MCF 10A (cell line): ENCODE measurements around the gene RTL10. TPM values are rescaled to one million over a fixed set of nuclear protein-coding genes. Genes with fewer than 3 reads are reported as not detected.

Experiments
- BruUV-seq: library from RNA; stranded (reverse); fragments of 400-500 nt; replicated peaks from 2 replicates; lab custom pipeline; 2021; lab: Mats Ljungman, UMichigan
- CTCF ChIA-PET: fragments of 300-600 bp; sonication (Branson Sonifier 250); formaldehyde crosslinking; extraction: SDS; loops from one replicate; lab custom pipeline; 2021; ENCODE audit warnings: antibody characterized with exemption, inconsistent platforms; lab: Yijun Ruan, JAX
- POLR2A ChIA-PET: fragments of 300-600, 350-650 bp; sonication (Branson Sonifier 250); formaldehyde crosslinking; extraction: SDS; loops from one replicate; lab custom pipeline; 2020; ENCODE audit warnings: antibody characterized with exemption, inconsistent platforms; lab: Yijun Ruan, JAX
- DNase-seq: peaks from one replicate; pipeline ENCODE4 v3.0.0-alpha.2; 2018; ENCODE audit not compliant: unreplicated experiment
- H3K27ac Mint-ChIP-seq: one replicate; pipeline ENCODE4 v1.8.0; 2022; ENCODE audit warnings: mild to moderate bottlenecking, low read depth, mixed read lengths; ENCODE audit not compliant: unreplicated experiment
- H3K27me3 Mint-ChIP-seq: one replicate; pipeline ENCODE4 v1.8.0; 2022; ENCODE audit warnings: mixed read lengths; ENCODE audit not compliant: insufficient read depth, unreplicated experiment
- H3K36me3 Mint-ChIP-seq: one replicate; pipeline ENCODE4 v1.8.0; 2022; ENCODE audit warnings: mild to moderate bottlenecking, moderate library complexity, mixed read lengths; ENCODE audit not compliant: insufficient read depth, unreplicated experiment
- H3K4me1 Mint-ChIP-seq: one replicate; pipeline ENCODE4 v1.8.0; 2022; ENCODE audit warnings: mixed read lengths; ENCODE audit not compliant: insufficient read depth, unreplicated experiment
- H3K4me3 Mint-ChIP-seq: one replicate; pipeline ENCODE4 v1.8.0; 2022; ENCODE audit warnings: mild to moderate bottlenecking, moderate library complexity, mixed read lengths; ENCODE audit not compliant: unreplicated experiment
- H3K9me3 Mint-ChIP-seq: one replicate; pipeline ENCODE4 v1.8.0; 2022; ENCODE audit warnings: mixed read lengths; ENCODE audit not compliant: unreplicated experiment
- intact Hi-C: fragments of 100-400 bp; cut with micrococcal nuclease; formaldehyde crosslinking; loops from 2 replicates; pipeline ENCODE4 v1.14.1; 2022
- total RNA-seq: library from RNA; stranded (reverse); gene quantifications from 2 replicates; pipeline ENCODE4 v1.2.3, GENCODE V29; 2022
- TF ChIP-seq, protein P1 (sequence below): fragments of 200-600 bp; IDR thresholded peaks from one replicate; pipeline ENCODE4 v1.8.0; 2022; ENCODE audit warnings: antibody characterized with exemption, mild to moderate bottlenecking; ENCODE audit not compliant: unreplicated experiment

RTL10 gene
- total RNA-seq, 1 experiment from 2014 or later = 20.6 TPM

DNA sequence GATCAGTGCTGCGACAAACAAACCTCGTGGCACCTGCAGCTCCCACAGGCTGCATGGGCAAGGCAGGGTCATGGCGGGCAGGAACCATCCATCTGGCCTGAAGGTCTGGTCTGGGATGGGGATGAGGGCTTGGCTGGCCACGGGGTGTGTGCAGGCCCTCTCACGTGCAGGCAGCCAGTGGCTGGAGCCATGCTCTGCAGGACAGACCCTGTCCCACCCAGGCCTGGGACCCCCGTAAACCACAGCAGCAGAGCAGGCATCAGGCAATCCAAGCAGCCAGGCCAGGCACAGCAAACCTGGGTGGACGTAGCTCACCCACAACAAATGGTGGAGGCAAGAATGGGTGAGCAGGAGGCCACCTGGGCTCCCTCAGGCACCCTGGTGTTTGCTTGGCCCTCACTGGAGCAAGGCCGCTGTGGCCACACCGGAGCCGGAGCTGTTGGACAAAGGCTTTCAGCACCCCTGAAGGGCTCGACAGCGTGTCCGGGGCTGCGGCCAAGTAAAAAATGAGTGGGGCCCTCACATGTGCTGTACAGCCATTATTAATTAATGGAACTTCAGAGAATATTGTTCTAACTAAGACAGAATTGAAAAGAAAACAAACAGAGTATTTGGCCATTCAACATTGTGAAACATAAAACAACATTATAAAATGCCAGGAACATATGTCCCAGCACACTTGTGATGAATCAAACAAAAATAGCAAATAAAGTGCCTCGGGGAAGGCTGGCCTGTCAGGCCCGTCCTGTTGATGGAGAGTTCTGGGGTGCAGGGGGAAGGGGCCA lies 24.0 kb upstream of the RTL10 start:
- ChIA-PET POLR2A (interaction anchor here (1.0 kb wide), 1 partner anchor 17 kb away, joined by 3 read pairs; no protein-coding TSS in a partner anchor), CTCF (interaction anchor here (0.6 to 2.0 kb wide), 3 partner anchors 121 to 208 kb away, joined by 3 to 8 read pairs (median 4); no protein-coding TSS in a partner anchor)
- Mint-ChIP-seq H3K4me1 (peaks cover 43% of the 10 kb centered on the region), H3K9me3 (no peaks in the 10 kb centered on the region), H3K27ac (peak overlapping the region; percentile 88), H3K36me3 (peaks cover 7% of the 10 kb centered on the region), H3K4me3 (peak overlapping the region; percentile 52), H3K27me3 (no peaks in the 10 kb centered on the region)
- TF ChIP-seq, protein P1, sequence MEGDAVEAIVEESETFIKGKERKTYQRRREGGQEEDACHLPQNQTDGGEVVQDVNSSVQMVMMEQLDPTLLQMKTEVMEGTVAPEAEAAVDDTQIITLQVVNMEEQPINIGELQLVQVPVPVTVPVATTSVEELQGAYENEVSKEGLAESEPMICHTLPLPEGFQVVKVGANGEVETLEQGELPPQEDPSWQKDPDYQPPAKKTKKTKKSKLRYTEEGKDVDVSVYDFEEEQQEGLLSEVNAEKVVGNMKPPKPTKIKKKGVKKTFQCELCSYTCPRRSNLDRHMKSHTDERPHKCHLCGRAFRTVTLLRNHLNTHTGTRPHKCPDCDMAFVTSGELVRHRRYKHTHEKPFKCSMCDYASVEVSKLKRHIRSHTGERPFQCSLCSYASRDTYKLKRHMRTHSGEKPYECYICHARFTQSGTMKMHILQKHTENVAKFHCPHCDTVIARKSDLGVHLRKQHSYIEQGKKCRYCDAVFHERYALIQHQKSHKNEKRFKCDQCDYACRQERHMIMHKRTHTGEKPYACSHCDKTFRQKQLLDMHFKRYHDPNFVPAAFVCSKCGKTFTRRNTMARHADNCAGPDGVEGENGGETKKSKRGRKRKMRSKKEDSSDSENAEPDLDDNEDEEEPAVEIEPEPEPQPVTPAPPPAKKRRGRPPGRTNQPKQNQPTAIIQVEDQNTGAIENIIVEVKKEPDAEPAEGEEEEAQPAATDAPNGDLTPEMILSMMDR = no peak
- intact Hi-C loops = no loop called here
- DNase-seq = peak; percentile 71
- no TSS peak for BruUV-seq

DNA sequence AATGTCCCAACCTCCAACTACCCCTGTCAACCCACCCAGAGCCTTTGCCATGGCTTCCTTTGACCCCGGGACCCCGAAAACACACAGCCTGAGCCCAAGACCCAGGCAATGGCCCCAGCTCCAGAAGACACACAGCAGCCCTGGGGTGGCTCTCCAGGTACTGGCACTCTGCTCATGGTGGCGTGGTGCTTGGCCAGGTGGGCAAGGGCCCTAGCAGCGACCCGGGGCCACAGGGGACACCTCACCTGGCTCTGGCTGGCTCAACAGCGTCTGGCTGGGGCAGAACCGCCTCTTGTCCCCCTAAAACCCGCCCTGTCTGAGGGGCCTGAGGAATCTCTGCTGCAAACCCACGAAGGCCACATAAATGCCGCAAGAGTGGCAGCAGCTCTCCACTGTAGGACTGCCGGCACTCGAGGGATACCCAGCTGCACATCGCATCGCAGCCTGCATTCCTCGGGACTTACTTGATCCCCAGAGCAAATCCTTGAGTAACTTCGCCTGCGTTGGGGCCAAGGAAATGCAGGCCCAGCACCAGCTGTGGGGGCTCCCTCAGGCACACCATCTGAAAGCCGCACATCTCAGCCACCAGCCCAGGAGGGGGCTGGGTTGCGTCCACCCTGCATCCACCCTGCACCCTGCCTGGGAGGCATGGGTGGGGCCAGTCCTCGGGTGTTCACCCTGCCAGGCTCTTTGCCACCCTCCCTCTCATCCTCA lies 23.1 kb upstream of the RTL10 start:
- H3K27me3 Mint-ChIP-seq = no peaks in the 10 kb centered on the region
- no peak overlapping the region for H3K4me3 Mint-ChIP-seq
- H3K4me1 Mint-ChIP-seq = peaks cover 43% of the 10 kb centered on the region
- ChIA-PET POLR2A (interaction anchor here (1.0 kb wide), 1 partner anchor 9 kb away, joined by 3 read pairs; no protein-coding TSS in a partner anchor), CTCF (interaction anchor here (2.0 kb wide), 1 partner anchor 121 kb away, joined by 8 read pairs; no protein-coding TSS in a partner anchor)
- peaks cover 7% of the 10 kb centered on the region for H3K36me3 Mint-ChIP-seq
- intact Hi-C loops = no loop called here
- no peaks in the 10 kb centered on the region for H3K9me3 Mint-ChIP-seq
- no TSS peak for BruUV-seq
- peak overlapping the region; percentile 64 for H3K27ac Mint-ChIP-seq
- TF ChIP-seq, protein P1 = no peak
- no peak for DNase-seq

DNA sequence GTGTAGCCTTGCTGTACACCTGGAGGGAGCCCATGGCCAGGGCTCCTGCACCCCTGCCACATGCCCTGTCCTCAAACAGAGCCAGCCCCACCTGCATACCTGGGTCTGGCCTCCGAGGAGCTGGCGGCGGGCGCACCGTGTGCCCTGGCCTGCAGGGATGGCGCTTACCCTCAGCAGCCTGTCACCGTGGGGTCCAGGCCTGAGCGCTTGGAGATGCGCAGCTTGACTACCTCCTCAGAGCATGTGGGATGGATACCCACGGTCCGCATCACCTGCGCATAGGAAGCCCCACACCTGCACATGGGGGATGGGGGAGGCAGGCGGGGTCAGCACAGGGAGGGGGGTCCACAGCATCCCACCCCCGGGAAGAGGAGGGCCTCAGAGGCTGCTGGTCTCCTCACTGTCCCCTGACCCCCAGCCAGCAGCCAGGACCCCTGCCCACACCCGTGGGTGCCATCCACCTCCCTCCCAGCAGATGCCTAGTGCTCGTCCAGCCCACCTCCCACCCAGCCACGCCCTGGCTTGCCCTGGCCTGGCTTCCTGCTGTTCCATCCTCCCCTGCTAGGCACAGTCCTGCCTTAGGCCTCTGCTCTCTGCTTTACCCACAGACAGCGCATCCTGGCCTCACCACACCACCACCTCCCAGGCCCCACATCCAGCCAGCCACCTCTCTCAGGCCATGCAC lies 22.4 kb upstream of the RTL10 start:
- peaks cover 39% of the 10 kb centered on the region for H3K4me1 Mint-ChIP-seq
- H3K36me3 Mint-ChIP-seq = peaks cover 7% of the 10 kb centered on the region
- peak overlapping the region; percentile 64 for H3K27ac Mint-ChIP-seq
- DNase-seq = no peak
- ChIA-PET POLR2A (interaction anchor here (1.0 kb wide), 1 partner anchor 8 kb away, joined by 3 read pairs; no protein-coding TSS in a partner anchor), CTCF (interaction anchor here (2.0 kb wide), 1 partner anchor 121 kb away, joined by 8 read pairs; no protein-coding TSS in a partner anchor)
- BruUV-seq = no TSS peak
- intact Hi-C loops = no loop called here
- H3K9me3 Mint-ChIP-seq = no peaks in the 10 kb centered on the region
- no peak overlapping the region for H3K4me3 Mint-ChIP-seq
- no peaks in the 10 kb centered on the region for H3K27me3 Mint-ChIP-seq
- TF ChIP-seq, protein P1 = no peak
